Activated CD8-positive, alpha-beta memory T cell treated with anti-CD3 and anti-CD28 coated beads, Interleukin-2, amount 10 ng/mL, durations not matched to agents 7 days and 5 days (primary cell): ENCODE measurements around the gene ZNFX1. TPM values are rescaled to one million over a fixed set of nuclear protein-coding genes. Genes with fewer than 3 reads are reported as not detected.
A peak's percentile ranks its signal among the peaks of the same experiment; 100 is the strongest.
"Not testable (repeated sequence)": the region's sequence is repeated elsewhere in the genome, so short reads cannot be mapped to it uniquely, and the experiment has no call there.

Source experiments
- ATAC-seq: fragments of 150-1000 bp; cut with Tn5 transposase; one replicate; pipeline ENCODE4 v1.10.0; 2021; ENCODE audit warnings: moderate library complexity
- CTCF ChIA-PET: fragments of 350-600 bp; sonication (Branson Sonifier 250); formaldehyde crosslinking; loops from one replicate; lab custom pipeline; 2021; ENCODE audit warnings: antibody characterized with exemption; lab: Charles Lee
- DNase-seq: peaks from one replicate; pipeline ENCODE4 v3.0.0-alpha.2; 2020
- H3K27ac Mint-ChIP-seq: one replicate; pipeline ENCODE4 v1.8.0; 2021; ENCODE audit warnings: mild to moderate bottlenecking, mixed read lengths
- H3K27me3 Mint-ChIP-seq: one replicate; pipeline ENCODE4 v1.8.0; 2021; ENCODE audit warnings: mixed read lengths
- H3K36me3 Mint-ChIP-seq: one replicate; pipeline ENCODE4 v1.8.0; 2021; ENCODE audit warnings: mild to moderate bottlenecking, mixed read lengths
- H3K4me1 Mint-ChIP-seq: one replicate; pipeline ENCODE4 v1.8.0; 2021; ENCODE audit warnings: mixed read lengths
- H3K4me3 Mint-ChIP-seq: one replicate; pipeline ENCODE4 v1.8.0; 2021; ENCODE audit warnings: mild to moderate bottlenecking, moderate library complexity, mixed read lengths
- H3K9me3 Mint-ChIP-seq: one replicate; pipeline ENCODE4 v1.8.0; 2022; ENCODE audit warnings: low read depth, mixed read lengths
- total RNA-seq, 2 experiments: library from RNA; stranded (reverse); gene quantifications; one replicate each; pipeline ENCODE4 v1.2.3, GENCODE V29; 2021

ZNFX1 gene
- total RNA-seq, 2 experiments from 2014 or later, result 69.2 to 88.6 TPM

DNA sequence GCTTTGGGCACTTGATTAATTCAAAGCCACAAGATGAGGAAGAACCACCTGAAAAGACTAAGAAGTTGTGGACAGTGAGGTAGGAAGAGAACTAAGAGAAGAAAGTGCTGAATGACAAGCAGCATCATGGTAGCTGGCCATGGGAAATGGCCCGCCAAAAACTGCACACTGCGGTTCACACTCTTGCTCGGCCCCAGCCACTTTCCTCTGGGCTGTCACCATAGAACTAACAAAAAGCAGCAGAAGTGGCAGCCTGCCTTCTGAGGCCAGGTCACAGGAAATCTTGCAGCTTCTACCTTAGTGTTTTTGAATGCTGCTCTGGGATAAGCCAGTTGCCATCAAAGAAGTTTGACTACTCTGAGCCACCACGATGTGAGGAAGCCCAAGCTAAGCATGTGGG, 34.8 kb upstream of the ZNFX1 start:
- peaks cover 28% of the 10 kb centered on the region for H3K27me3 Mint-ChIP-seq
- no peak for ATAC-seq
- no peak overlapping the region for H3K27ac Mint-ChIP-seq
- DNase-seq, result no peak
- H3K4me1 Mint-ChIP-seq, result no peaks in the 10 kb centered on the region
- no peak overlapping the region for H3K4me3 Mint-ChIP-seq
- H3K9me3 Mint-ChIP-seq, result no peaks in the 10 kb centered on the region
- H3K36me3 Mint-ChIP-seq, result no peaks in the 10 kb centered on the region
- CTCF ChIA-PET, result interaction anchor here (1.0 to 2.1 kb wide), 3 partner anchors 8 to 66 kb away, joined by 3 to 4 read pairs (median 3); no protein-coding TSS in a partner anchor

DNA sequence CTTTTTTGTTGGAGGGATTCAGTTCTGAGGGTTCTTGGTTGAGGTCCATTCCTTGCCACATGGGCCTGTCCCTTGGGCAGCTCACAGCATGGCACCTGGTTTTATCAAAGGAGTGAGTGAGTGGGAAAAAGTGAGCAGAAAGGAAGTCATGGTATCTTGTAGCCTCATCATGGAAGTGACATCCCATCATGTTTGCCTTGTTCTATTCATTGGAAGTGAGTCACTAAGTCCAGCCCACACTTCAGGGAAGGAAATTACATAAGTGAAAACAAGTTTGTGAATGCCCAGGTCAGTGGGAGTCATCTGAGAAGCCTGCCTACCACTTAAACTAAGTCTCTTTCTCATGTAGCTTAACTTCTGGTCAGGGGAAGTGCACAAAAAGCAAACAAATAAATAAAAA, 32.8 kb upstream of the ZNFX1 start:
- no peak for ATAC-seq
- DNase-seq, result no peak
- peaks cover 13% of the 10 kb centered on the region for H3K27me3 Mint-ChIP-seq
- no peaks in the 10 kb centered on the region for H3K9me3 Mint-ChIP-seq
- no peaks in the 10 kb centered on the region for H3K4me1 Mint-ChIP-seq
- no peaks in the 10 kb centered on the region for H3K36me3 Mint-ChIP-seq
- H3K4me3 Mint-ChIP-seq, result no peak overlapping the region
- no peak overlapping the region for H3K27ac Mint-ChIP-seq
- CTCF ChIA-PET, result interaction anchor here (1.2 to 1.5 kb wide), 2 partner anchors 9 to 178 kb away, joined by 3 to 5 read pairs; no protein-coding TSS in a partner anchor

DNA sequence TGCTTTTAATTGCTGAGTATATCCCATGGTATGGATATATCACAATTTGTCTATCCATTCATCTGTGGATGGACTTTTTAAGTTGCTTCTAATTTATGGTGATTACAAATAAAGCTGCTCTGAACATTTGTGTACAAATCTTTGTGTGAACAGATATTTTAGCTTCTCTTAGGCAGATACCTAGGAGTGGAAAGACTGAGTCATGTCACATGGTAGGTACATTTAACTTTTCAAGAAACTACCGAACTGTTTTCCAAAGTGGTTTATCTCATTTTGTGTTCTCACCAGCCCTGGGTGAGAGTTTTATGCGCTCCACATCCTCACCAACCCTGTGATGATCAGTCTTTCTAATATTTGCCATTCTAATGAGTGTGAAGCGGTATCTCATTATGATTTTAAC, 31.0 kb upstream of the ZNFX1 start:
- no peak overlapping the region for H3K27ac Mint-ChIP-seq

DNA sequence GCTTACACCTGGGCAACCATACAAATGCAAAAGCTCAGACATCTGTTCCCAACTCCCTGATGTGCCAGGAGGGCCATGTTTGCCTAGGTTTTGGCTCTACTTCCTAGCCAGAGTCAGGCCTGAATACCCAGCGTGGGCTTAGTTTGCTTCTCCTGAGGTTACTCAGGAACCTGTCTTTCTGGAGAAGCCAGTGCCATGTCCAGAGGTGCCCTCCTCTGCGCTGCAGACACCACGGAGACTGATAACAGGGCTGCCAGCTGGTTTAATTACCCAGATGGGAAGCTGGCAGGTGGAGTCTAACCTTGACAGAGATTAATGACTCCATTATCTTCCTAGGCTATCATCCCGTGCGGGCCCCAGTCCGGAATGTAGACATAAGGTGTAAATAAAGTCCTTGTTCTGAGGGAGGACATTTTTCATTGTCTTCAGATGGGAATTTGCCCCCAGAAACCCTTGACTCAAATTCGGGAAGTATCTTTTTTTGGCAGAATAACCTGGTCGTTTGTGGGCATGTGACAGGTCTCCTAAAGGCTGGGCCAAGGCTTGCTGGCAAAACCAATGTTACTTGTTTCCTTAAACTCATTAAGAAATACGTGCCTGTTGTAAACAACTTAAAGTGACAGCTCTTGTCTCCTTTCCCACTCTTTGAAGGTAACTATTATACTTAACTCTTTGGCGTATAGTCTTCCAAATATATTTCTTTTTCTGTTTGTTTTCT, 29.2 kb upstream of the ZNFX1 start:
- CTCF ChIA-PET, result no interaction called here
- H3K4me3 Mint-ChIP-seq, result no peak overlapping the region
- ATAC-seq (no peak), DNase-seq (no peak)
- no peaks in the 10 kb centered on the region for H3K9me3 Mint-ChIP-seq
- peaks cover 10% of the 10 kb centered on the region for H3K4me1 Mint-ChIP-seq
- H3K36me3 Mint-ChIP-seq, result peaks cover 2% of the 10 kb centered on the region
- H3K27me3 Mint-ChIP-seq, result peaks cover 2% of the 10 kb centered on the region
- no peak overlapping the region for H3K27ac Mint-ChIP-seq

More for the DNA sequence above, 31.0 kb upstream of the ZNFX1 start:
- CTCF ChIA-PET, result no interaction called here
- ATAC-seq (no peak), DNase-seq (no peak)
- H3K4me3 Mint-ChIP-seq, result no peak overlapping the region
- H3K27me3 Mint-ChIP-seq, result peaks cover 2% of the 10 kb centered on the region
- H3K9me3 Mint-ChIP-seq, result no peaks in the 10 kb centered on the region
- H3K4me1 Mint-ChIP-seq, result peaks cover 4% of the 10 kb centered on the region
- H3K36me3 Mint-ChIP-seq, result peaks cover 2% of the 10 kb centered on the region

DNA sequence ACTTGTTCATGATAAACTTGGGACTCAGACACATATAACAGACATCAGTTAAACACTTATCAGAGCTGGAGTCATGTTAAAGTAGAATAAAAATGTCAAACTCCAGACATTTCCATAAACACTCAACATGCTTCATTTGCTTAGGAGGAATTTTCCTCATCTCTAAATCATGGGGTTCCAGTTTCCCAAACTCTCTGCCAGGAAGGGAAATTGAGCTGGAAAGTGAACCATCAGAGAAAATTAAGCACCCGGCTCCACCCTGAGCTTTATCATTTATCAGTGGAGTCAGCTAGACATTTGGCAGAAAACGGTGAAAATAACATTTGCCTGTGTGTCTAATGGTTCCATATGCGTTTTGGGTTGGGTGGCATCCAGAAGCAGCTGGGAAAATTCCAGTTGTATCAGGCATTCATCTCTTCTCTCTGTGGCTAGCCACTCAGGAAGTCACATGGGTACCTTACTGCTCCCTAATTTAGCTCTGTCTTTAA, 25.3 kb upstream of the ZNFX1 start:
- H3K27ac Mint-ChIP-seq, result no peak overlapping the region
- ATAC-seq, result no peak
- peaks cover 10% of the 10 kb centered on the region for H3K4me1 Mint-ChIP-seq
- no peak overlapping the region for H3K4me3 Mint-ChIP-seq
- no peaks in the 10 kb centered on the region for H3K27me3 Mint-ChIP-seq
- CTCF ChIA-PET, result interaction anchor here (0.9 to 2.4 kb wide), 10 partner anchors 14 to 60 kb away, joined by 3 to 9 read pairs (median 4); no protein-coding TSS in a partner anchor
- H3K9me3 Mint-ChIP-seq, result no peaks in the 10 kb centered on the region
- no peak for DNase-seq
- peaks cover 2% of the 10 kb centered on the region for H3K36me3 Mint-ChIP-seq

DNA sequence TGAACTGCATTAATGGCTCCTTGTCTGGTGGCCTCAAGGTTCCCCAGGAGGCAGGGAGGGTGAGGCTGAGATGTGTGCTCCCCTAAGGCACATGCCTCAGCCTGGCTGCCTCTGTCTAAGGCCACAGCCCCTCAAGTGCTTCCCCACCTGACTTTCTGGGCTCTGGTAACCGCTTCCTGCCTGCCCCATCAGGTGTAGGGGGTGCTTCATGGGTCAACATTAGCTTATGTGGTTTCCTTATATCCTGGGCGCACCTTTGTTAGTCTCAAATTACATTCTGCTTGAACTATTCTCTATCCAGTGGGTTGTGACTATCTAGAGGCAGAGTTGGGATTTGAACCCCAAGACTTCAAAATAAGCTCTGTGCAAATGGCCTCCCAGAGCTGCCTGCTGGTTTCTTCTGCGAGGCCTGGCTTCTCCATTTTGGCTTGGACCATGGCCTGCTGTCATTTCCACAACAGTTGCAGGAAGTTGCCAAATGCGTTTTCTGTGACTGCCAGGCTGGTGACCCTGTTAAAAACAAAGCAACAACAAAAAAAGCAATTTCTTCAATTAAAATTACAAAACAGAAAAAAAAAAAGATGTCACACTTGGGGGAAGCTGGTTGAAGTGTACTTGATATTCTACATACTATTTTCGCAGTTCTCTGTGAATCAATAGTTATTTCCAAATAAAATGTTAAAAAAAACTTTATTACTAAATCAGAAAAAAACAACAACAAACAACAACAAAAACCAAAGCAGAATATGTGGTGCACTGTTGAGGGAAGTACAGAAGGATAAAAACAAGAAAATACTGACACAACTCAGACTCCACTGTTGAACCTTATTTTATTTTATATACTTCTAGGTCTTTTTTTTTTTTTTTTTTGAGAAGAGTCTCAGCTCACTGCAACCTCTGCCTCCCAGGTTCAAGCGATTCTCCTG, 20.0 kb upstream of the ZNFX1 start:
- ATAC-seq, result peak; percentile 78
- no peak overlapping the region for H3K4me3 Mint-ChIP-seq
- H3K36me3 Mint-ChIP-seq, result peaks cover 21% of the 10 kb centered on the region
- CTCF ChIA-PET, result interaction anchor here (1.0 to 1.5 kb wide), 2 partner anchors 23 to 87 kb away, joined by 3 read pairs; no protein-coding TSS in a partner anchor
- H3K27ac Mint-ChIP-seq, result peak overlapping the region; percentile 86
- H3K4me1 Mint-ChIP-seq, result peaks cover 14% of the 10 kb centered on the region
- peak; percentile 77 for DNase-seq
- no peaks in the 10 kb centered on the region for H3K9me3 Mint-ChIP-seq
- H3K27me3 Mint-ChIP-seq, result no peaks in the 10 kb centered on the region

DNA sequence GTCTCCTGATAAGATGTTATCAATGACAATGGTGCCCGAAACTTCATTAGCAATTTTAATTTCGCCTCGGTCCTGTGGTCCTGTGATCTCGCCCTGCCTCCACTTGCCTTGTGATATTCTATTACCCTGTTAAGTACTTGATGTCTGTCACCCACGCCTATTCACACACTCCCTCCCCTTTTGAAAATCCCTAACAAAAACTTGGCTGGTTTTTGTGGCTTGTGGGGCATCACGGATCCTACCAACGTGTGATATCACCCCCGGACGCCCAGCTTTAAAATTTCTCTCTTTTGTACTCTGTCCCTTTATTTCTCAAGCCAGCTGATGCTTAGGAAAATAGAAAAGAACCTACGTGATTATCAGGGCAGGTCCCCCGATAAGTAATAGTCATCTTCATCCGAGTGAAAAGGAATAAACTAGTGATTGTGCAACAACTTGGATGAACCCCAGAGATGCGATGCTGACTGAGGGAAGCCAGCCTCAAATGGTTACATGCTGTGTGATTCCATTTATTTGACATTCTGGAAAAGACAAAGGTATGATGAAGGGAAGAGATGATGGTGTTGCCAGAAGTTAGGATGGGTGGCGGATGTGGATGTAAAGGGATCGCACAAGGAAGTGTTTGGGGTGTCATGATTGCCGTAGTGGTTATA, 16.3 kb upstream of the ZNFX1 start:
- not testable (repeated sequence) for H3K27ac Mint-ChIP-seq, ATAC-seq, DNase-seq, H3K27me3 Mint-ChIP-seq, H3K4me3 Mint-ChIP-seq, H3K9me3 Mint-ChIP-seq
- CTCF ChIA-PET, result interaction anchor here (0.8 kb wide), 1 partner anchor 14 kb away, joined by 3 read pairs; no protein-coding TSS in a partner anchor
- Mint-ChIP-seq H3K36me3 (peaks cover 47% of the 10 kb centered on the region), H3K4me1 (peaks cover 14% of the 10 kb centered on the region)

DNA sequence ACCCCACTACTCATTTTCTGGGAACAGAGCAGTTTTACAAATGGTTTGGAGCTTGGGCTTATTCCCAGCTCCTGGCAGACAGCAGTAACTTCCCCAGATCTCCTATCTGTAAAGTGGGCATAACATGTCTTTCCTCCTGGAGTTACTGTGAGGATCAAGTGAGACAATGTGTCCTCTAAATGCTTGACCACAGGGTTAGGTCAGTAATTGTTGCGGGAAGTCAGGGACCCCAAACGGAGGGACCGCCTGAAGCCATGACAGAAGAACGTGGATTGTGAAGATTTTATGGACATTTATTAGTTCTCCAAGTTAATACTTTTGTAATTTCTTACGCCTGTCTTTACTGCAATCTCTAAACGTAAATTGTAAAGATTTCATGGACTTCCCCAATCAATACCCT, 15.3 kb upstream of the ZNFX1 start:
- ATAC-seq (no peak), DNase-seq (no peak)
- Mint-ChIP-seq H3K27ac (no peak overlapping the region), H3K36me3 (peaks cover 57% of the 10 kb centered on the region), H3K4me1 (peaks cover 21% of the 10 kb centered on the region), H3K4me3 (no peak overlapping the region), H3K9me3 (no peaks in the 10 kb centered on the region), H3K27me3 (no peaks in the 10 kb centered on the region)
- CTCF ChIA-PET, result no interaction called here

DNA sequence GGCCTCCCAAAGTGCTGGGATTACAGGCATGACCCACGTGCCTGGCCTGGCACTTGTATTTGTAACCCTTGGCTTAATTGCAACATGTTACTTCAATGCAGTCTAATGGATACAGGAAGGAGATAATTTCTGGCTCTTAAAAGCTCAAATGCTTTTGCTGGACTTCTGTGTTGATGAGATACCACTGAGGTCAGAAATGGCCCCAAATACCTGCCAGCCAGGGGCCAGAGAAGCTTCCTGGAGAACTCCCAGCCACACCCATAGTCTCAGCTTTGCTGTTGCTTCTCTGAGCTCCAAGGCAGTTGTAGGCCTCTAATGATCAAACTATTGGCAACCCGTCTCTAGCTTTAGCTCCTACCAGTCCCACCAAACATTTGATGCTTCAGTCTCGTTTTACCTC, 14.2 kb upstream of the ZNFX1 start:
- no peaks in the 10 kb centered on the region for H3K27me3 Mint-ChIP-seq
- peaks cover 22% of the 10 kb centered on the region for H3K4me1 Mint-ChIP-seq
- peaks cover 3% of the 10 kb centered on the region for H3K9me3 Mint-ChIP-seq
- peaks cover 65% of the 10 kb centered on the region for H3K36me3 Mint-ChIP-seq
- CTCF ChIA-PET, result no interaction called here
- no peak for DNase-seq
- H3K27ac Mint-ChIP-seq, result peak overlapping the region; percentile 14
- no peak for ATAC-seq
- no peak overlapping the region for H3K4me3 Mint-ChIP-seq

DNA sequence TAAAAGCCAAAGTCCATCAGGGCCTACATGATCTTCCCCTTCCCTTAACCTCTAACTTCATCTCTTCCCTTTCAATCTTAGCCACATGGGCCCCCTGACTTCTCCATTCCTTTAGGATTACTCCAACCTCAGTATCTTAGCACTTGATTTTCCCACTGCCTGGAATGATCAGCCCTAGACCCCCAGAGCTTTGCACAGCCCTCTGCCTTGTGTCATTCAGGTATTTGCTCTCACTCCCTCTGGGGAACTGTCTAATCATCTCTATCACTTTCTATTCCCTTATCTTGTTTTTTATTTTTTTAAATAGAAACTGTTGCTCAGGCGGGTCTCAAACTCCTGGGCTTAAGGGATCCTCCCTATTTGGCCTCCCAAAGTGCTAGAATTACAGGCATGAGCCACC, 13.3 kb upstream of the ZNFX1 start:
- Mint-ChIP-seq H3K27me3 (no peaks in the 10 kb centered on the region), H3K4me1 (peaks cover 28% of the 10 kb centered on the region), H3K27ac (peak overlapping the region; percentile 58), H3K9me3 (peaks cover 9% of the 10 kb centered on the region), H3K4me3 (no peak overlapping the region), H3K36me3 (peaks cover 72% of the 10 kb centered on the region)
- CTCF ChIA-PET, result no interaction called here
- DNase-seq (no peak), ATAC-seq (no peak)

DNA sequence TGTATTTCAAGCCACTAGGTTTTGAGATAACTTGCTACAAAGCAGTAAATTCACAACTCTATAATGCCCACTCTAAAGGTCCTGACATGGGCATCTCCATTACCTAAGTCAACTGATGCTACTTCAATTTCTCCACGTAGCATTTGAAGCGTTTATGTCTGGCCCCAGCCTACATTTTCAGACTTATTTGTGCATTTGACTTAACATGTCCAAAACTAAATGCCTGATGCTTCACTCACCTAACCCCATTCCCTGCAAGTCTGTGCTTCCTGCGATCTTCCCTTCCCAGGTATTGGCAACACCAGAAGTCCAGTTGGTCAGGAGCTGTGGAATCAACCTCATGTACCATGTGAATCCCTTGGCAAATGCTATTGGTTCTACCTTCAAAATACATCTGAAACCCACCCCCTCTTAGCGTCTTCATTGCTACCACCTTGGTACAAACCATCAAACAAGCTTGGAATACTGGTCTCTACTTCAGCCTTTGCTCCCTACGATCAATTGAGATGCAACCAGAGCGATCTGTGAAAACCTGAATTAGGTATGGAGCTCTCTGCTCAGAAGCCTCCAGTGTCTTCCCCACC, 12.8 kb upstream of the ZNFX1 start:
- CTCF ChIA-PET, result no interaction called here
- Mint-ChIP-seq H3K27me3 (no peaks in the 10 kb centered on the region), H3K4me3 (no peak overlapping the region), H3K4me1 (peaks cover 33% of the 10 kb centered on the region), H3K27ac (peak overlapping the region; percentile 58), H3K9me3 (peaks cover 9% of the 10 kb centered on the region), H3K36me3 (peaks cover 75% of the 10 kb centered on the region)
- no peak for ATAC-seq
- no peak for DNase-seq

DNA sequence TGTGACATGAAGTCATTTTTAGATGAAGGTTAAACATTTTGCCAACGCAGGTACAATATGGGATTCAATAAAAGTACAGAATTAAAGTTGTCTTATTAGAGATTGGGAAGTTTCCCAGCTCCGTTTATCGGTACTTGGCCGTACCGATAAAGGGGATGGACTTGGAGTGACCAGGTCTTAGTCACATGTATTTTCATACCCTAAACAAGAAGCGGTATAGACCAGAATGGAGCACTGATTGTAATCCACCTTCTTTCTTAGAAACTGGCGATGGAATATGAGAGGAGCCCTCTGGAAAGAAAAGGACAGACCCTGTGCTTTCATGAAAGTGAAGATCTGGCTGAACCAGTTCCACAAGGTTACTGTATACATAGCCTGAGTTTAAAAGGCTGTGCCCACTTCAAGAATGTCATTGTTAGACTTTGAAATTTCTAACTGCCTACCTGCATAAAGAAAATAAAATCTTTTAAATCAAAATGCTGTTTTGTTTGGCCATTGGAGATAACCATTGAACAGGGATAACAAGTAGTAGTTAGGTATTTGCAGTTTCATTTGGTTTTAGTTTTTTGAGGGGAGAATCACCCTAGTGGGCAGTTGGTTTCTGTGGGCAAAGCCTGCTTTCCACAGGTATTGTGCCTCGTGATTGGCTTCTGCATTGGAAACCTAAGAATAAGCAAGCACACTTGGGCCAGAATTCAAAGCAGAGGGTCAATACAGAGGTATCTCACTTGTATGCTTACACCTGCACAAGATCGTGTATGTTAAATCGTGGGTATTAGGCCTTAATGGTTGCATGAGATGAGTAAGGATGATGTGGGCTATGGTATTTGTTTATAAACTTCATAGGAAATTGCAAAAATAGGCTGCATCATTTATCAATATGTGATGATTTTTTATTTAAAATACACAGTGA, 11.2 kb upstream of the ZNFX1 start:
- H3K27me3 Mint-ChIP-seq, result no peaks in the 10 kb centered on the region
- no peak for ATAC-seq
- H3K4me3 Mint-ChIP-seq, result no peak overlapping the region
- no peak for DNase-seq
- peak overlapping the region; percentile 58 for H3K27ac Mint-ChIP-seq
- peaks cover 81% of the 10 kb centered on the region for H3K36me3 Mint-ChIP-seq
- H3K4me1 Mint-ChIP-seq, result peaks cover 48% of the 10 kb centered on the region
- CTCF ChIA-PET, result interaction anchor here (0.7 to 1.0 kb wide), 2 partner anchors 8 to 32 kb away, joined by 3 read pairs; no protein-coding TSS in a partner anchor
- H3K9me3 Mint-ChIP-seq, result peaks cover 11% of the 10 kb centered on the region
